HG03135 (cell line): ENCODE measurements around the gene DISC1.

Experiments
- ATAC-seq: cut with Tn5 transposase; IDR thresholded peaks from one replicate; pipeline ENCODE4 v1.9.1; 2021; ENCODE audit warnings: mild to moderate bottlenecking, moderate library complexity; ENCODE audit not compliant: unreplicated experiment

DISC1 gene

DNA sequence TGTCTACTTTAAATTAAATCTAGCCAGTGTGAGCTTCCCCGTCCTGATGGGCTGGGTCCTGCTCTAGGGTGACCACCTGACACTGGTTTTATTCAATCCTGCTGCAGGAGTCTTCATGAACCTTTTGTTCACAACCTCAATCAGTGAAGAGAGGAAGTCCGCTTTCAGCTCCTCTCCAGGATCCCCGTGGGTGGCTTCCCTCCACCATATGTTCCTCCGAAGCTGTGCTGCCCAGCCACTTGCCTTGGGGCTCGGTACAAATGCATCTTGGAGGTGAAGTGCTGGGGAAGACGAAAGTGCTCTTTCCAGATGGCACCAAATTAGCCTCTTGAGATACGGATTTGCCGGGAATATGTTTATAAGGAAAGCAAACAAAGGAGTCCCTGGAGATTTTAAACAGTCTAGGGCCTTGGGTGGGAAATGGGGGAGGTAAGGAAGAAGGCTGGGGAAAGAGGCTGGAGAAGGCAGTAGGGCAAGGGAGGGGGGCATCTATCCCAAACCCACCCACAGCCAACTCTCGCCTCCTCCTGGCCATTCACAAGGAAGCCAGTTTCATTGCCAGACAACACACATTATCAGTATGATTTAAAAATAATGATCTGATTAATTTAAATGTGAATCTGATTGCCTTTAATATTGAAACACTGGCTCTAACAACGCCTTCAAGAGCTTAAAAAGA is 430.8 kb downstream of the DISC1 start:
- no peak for ATAC-seq

DNA sequence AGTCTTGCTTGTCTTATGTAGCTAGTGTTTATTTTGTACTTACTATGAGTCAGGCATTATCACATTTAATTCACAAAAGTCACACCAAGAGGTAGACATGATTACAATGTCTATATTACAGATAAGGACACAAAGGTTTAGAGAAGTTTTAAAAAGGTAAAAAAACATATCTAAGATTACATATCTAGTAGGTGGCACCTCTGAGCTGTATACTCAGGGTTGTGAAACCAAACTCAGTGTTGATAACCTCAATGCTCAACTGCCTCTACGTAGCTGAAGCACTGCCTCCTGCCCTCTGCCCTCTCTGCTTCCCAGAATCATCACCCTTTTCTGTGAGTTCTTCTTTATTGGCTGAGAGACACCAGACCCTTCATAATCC is 431.3 kb downstream of the DISC1 start:
- ATAC-seq: no peak

DNA sequence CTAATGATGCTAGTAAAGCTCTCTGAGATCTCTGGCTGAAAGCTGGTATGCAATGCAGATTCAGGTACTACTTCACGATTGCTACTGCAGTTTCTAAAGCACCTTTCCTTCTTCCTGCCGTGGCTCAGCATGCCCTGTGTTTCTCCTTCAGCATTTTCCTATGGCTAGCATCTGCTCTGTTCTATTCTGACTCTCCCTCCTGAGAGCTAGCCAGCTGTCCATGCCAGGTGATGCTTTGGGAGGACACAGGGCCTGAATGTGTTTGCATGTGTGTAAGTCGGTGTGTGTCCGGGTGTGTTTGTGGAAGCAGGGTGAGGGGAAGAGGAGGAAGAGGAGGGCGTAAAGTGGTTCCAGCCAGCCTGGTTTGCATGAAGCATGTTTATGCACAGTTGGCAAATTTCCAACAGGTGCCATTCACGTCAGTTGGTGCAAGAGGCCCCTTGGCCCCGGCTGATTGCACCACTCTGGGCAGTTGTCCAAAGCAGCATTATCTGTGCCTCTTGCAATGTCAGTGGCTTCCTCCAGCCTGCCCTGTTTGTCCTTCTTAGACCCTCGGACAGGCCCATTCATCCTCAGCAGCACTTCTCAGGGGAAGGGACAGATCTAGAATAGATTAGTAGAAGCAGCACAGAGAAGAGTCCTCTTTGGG is 433.3 kb downstream of the DISC1 start:
- no peak for ATAC-seq

DNA sequence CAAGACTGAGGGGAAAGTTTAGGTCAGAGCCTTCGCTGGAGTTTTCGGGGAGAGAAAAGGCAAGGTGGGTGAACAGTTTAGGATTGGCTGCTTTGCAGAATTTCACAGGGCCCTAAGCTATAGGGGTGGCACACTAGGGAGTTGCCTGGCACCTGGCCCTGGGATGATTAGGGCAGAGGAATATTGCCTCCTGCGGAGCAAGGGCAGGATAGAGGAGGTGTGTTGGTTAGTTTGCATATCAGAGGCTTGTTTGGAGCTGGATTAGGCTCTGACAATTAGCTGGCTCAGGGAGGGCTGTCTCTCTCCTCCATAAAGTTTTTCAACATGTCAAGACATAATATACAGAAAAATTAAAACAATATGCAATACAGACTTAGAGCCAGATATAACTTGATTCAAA is 436.4 kb downstream of the DISC1 start:
- no peak for ATAC-seq

DNA sequence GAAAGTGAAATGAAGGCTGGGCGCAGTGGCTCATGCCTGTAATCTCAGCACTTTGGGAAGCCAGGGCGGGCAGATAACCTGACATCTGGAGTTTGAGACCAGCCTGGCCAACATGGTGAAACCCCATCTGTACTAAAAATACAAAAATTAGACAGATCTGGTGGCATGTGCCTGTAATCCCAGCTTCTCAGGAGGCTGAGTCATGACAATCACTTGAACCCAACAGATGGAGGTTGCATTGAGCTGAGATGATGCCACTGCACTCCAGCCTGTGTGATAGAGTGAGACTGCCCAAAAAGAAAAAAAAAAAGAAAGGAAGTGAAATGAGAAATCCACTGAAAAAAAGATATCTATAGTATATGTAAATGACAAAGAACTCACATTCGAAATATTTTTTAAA is 439.9 kb downstream of the DISC1 start:
- no peak for ATAC-seq

DNA sequence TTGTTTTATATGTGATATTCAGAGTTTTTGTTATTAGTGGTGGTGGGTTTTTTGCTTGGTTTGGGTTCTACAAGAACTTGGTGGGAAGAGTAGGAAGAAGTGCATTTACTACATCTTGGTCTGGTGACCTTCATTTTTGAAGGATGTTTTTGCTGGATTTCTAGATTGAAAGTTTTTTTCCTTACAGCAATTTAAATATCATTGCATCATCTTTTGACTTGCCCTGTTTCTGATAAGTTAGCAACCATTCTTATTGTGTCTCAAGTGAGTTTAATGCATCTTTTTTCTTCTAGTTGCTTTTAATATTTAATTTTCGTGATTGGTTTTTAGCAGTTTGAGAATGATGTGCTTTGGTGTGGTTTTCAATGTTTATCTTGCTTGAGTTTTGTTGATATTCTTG is 447.7 kb downstream of the DISC1 start:
- no peak for ATAC-seq

DNA sequence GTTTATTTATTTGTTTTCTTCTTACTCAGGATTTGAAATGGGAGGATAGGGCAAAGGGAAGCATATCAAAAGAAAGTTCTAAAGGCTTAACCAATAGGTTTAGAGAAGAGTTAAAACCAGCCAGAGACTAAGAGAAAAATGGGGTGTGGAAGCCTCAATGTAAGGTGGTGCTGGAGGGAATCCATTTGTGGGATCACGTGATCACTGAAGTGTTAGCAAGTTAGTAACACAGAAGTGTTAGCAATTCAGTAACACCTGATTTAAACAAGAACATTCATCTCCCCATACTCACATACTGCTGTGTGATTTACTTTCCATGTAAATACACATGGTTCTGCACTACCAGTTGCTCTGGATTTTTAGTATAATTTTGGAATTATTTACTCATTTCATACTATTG is 451.2 kb downstream of the DISC1 start:
- no peak for ATAC-seq

DNA sequence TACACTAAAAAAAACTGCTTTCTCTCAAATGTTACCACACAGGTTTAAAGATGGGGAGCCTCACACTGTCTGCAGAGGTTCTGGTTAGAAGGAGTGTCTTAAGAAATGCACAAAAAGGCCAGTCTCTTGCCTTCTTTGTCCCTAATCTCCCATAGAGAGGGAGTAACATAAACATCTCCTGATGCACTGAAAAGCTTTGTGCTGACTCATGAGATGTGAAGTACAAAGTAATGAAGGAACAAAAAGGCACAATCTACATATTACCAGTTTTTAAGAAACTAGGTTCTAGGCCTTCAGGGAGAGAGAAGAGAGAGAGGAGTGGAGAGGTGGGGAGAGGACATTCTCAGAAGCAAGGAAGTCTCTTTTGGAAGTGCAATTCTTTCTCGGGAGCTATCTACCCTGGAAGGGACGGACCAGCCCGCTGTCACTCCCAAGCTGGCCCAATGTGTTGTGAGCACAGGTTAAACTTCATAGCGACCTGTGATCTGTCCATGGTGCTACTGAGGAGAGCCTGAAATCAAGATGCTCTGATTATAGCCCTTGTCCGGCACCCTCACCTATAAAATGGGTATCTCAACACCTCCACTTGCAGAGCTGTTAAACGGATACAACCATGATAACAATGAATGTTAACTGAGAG is 458.1 kb downstream of the DISC1 start:
- ATAC-seq: no peak

DNA sequence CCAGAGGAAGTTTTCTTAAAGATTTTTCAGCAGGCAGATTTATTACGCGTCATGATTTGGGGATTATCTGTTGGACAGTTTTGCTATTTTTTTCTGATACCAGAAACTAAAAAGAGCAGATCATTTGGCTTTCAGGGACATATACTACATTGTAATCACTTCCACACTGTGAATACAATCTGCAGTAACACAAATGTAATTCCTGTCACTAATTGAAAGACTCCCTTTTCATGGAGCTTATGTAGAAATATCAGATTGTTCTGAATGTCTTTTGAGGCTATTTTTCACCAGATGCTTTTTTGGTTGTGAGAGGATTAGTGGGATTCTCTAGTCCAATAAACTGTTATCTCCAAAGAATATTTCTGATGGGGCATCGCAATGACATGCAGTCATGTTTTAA is 464.2 kb downstream of the DISC1 start:
- ATAC-seq: no peak
